ENCODE results near the gene MTHFR.

GRCh38 chr1:11746092-11746491 is 59.7 kb downstream of the MTHFR start:
- TF ChIP-seq, protein P1, sequence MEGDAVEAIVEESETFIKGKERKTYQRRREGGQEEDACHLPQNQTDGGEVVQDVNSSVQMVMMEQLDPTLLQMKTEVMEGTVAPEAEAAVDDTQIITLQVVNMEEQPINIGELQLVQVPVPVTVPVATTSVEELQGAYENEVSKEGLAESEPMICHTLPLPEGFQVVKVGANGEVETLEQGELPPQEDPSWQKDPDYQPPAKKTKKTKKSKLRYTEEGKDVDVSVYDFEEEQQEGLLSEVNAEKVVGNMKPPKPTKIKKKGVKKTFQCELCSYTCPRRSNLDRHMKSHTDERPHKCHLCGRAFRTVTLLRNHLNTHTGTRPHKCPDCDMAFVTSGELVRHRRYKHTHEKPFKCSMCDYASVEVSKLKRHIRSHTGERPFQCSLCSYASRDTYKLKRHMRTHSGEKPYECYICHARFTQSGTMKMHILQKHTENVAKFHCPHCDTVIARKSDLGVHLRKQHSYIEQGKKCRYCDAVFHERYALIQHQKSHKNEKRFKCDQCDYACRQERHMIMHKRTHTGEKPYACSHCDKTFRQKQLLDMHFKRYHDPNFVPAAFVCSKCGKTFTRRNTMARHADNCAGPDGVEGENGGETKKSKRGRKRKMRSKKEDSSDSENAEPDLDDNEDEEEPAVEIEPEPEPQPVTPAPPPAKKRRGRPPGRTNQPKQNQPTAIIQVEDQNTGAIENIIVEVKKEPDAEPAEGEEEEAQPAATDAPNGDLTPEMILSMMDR (IDR thresholded peaks at IDR 0.05), result no peak
- no peak for TF ChIP-seq POLR2A (IDR thresholded peaks at IDR 0.05)
